WTC11 (cell line): Measurements from ENCODE around the gene DUSP21. TPM values are rescaled to one million over a fixed set of nuclear protein-coding genes. Genes with fewer than 3 reads are reported as not detected.

ENCODE experiments used
- ATAC-seq: fragments of 200-7000 bp; cut with Tn5 transposase; 2 replicates; pipeline ENCODE4 v1.10.0; 2021; ENCODE audit warnings: mild to moderate bottlenecking, moderate library complexity
- CTCF ChIA-PET: fragments of 300-600 bp; sonication (Branson Sonifier 250); formaldehyde crosslinking; loops from one replicate; lab custom pipeline; 2021; ENCODE audit warnings: antibody characterized with exemption; lab: Charles Lee
- POLR2A ChIA-PET: fragments of 350-600 bp; sonication (Branson Sonifier 250); formaldehyde crosslinking; loops from one replicate; lab custom pipeline; 2021; ENCODE audit warnings: antibody characterized with exemption; lab: Charles Lee
- DNase-seq: peaks from one replicate; pipeline ENCODE4 v3.0.0; 2021; ENCODE audit warnings: low spot score
- H3K27ac Mint-ChIP-seq: 2 replicates; pipeline ENCODE4 v1.8.0; 2021; ENCODE audit warnings: mixed read lengths
- H3K27me3 Mint-ChIP-seq: 2 replicates; pipeline ENCODE4 v1.8.0; 2021; ENCODE audit warnings: low read depth, mild to moderate bottlenecking, moderate library complexity, mixed read lengths
- H3K36me3 Mint-ChIP-seq: 2 replicates; pipeline ENCODE4 v1.8.0; 2021; ENCODE audit warnings: mixed read lengths
- H3K4me1 Mint-ChIP-seq: 2 replicates; pipeline ENCODE4 v1.8.0; 2022; ENCODE audit warnings: mixed read lengths
- H3K4me3 Mint-ChIP-seq: 2 replicates; pipeline ENCODE4 v1.8.0; 2021; ENCODE audit warnings: mild to moderate bottlenecking, moderate library complexity, mixed read lengths
- H3K9me3 Mint-ChIP-seq: 2 replicates; pipeline ENCODE4 v1.8.0; 2021; ENCODE audit warnings: mixed read lengths
- FOXK1 ChIP-seq: sonication (generic); formaldehyde crosslinking; IDR thresholded peaks from 2 replicates; pipeline ENCODE4 v1.8.0; 2022; ENCODE audit warnings: mild to moderate bottlenecking, moderate library complexity, missing genetic modification reagents
- GTF2I ChIP-seq: fragments of 250-450 bp; sonication (Bioruptor Pico); conservative IDR thresholded peaks from 2 replicates; pipeline ENCODE4 v1.4.0; 2021; ENCODE audit warnings: mild to moderate bottlenecking
- KAT7 ChIP-seq: sonication (generic); formaldehyde crosslinking; IDR thresholded peaks from 2 replicates; pipeline ENCODE4 v1.8.1; 2023; ENCODE audit warnings: missing genetic modification reagents, mild to moderate bottlenecking, borderline replicate concordance
- NFATC4 ChIP-seq: fragments of 250-450 bp; sonication (Bioruptor Pico); IDR thresholded peaks from 2 replicates; pipeline ENCODE4 v1.9.0; 2021; ENCODE audit warnings: mild to moderate bottlenecking
- NR2C2 ChIP-seq: sonication (generic); formaldehyde crosslinking; IDR thresholded peaks from 2 replicates; pipeline ENCODE4 v1.8.0; 2022; ENCODE audit warnings: mild to moderate bottlenecking, missing genetic modification reagents
- NR3C1 ChIP-seq: sonication (generic); formaldehyde crosslinking; conservative IDR thresholded peaks from 2 replicates; pipeline ENCODE4 v1.8.1; 2023; ENCODE audit warnings: low read depth, mild to moderate bottlenecking, missing genetic modification reagents
- PRRX2 ChIP-seq: fragments of 250-450 bp; sonication (Bioruptor Pico); IDR thresholded peaks from 2 replicates; pipeline ENCODE4 v1.8.0; 2021; ENCODE audit warnings: mild to moderate bottlenecking
- SP1 ChIP-seq: sonication (generic); formaldehyde crosslinking; conservative IDR thresholded peaks from 2 replicates; pipeline ENCODE4 v1.8.1; 2022; ENCODE audit warnings: missing genetic modification reagents
- TEAD1 ChIP-seq: sonication (generic); formaldehyde crosslinking; IDR thresholded peaks from 2 replicates; pipeline ENCODE4 v1.8.0; 2022; ENCODE audit warnings: mild to moderate bottlenecking, missing genetic modification reagents
- ZNF121 ChIP-seq: sonication (generic); formaldehyde crosslinking; IDR thresholded peaks from 2 replicates; pipeline ENCODE4 v1.8.0; 2023; ENCODE audit warnings: missing genetic modification reagents
- ZNF317 ChIP-seq: sonication (generic); formaldehyde crosslinking; IDR thresholded peaks from 2 replicates; pipeline ENCODE4 v1.8.1; 2023; ENCODE audit warnings: low read depth, mild to moderate bottlenecking, moderate library complexity, missing genetic modification reagents, borderline replicate concordance
- total RNA-seq: library from RNA; stranded (reverse); gene quantifications from 3 replicates; pipeline ENCODE4 v1.2.3, GENCODE V29; 2021
- TF ChIP-seq, protein P1 (sequence below): fragments of 200-600 bp; IDR thresholded peaks from 2 replicates; pipeline ENCODE4 v1.8.0; 2022; ENCODE audit warnings: antibody characterized with exemption
- TF ChIP-seq, protein P2 (sequence below): fragments of 250-450 bp; sonication (Bioruptor Pico); conservative IDR thresholded peaks from 2 replicates; pipeline ENCODE4 v1.9.0; 2021; ENCODE audit warnings: mild to moderate bottlenecking
- TF ChIP-seq, protein P3 (sequence below): sonication (generic); formaldehyde crosslinking; conservative IDR thresholded peaks from 2 replicates; pipeline ENCODE4 v1.8.1; 2022; ENCODE audit warnings: mild to moderate bottlenecking, missing genetic modification reagents
- TF ChIP-seq, protein P4 (sequence below): fragments of 250-450 bp; sonication (Bioruptor Pico); IDR thresholded peaks from 2 replicates; pipeline ENCODE4 v2.1.2; 2022; ENCODE audit warnings: mild to moderate bottlenecking, moderate library complexity
- TF ChIP-seq, protein P5 (sequence below): sonication (generic); formaldehyde crosslinking; IDR thresholded peaks from 2 replicates; pipeline ENCODE4 v1.8.0; 2022; ENCODE audit warnings: mild to moderate bottlenecking, missing genetic modification reagents
- TF ChIP-seq, protein P6 (sequence below): sonication (generic); formaldehyde crosslinking; IDR thresholded peaks from 2 replicates; pipeline ENCODE4 v1.8.0; 2022; ENCODE audit warnings: mild to moderate bottlenecking, missing genetic modification reagents
- TF ChIP-seq, protein P7 (sequence below): sonication (generic); formaldehyde crosslinking; IDR thresholded peaks from 2 replicates; pipeline ENCODE4 v1.8.1; 2022; ENCODE audit warnings: mild to moderate bottlenecking, moderate library complexity, missing genetic modification reagents
- TF ChIP-seq, protein P8 (sequence below): sonication (generic); formaldehyde crosslinking; IDR thresholded peaks from 2 replicates; pipeline ENCODE4 v1.8.0; 2022; ENCODE audit warnings: mild to moderate bottlenecking, missing genetic modification reagents

The DUSP21 gene
- total RNA-seq, 1 experiment from 2014 or later, result not detected

DNA sequence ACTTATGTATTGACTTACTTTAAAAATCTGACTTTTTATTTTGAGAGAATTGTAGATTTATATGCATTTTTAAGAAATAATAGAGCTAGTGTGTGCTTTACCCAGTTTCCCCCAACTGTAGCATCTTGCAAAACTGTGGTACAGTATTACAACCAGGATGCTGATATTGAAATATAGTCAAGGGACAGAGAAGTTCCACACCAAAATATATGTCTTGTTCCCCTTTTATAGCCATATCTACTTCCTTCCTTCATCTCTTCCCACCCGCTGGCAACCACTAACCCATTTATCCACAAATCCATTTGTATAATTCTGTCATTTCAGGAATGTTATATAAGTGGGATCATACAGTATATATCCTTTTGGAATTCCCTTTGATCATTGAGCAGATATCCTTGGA, 46.0 kb downstream of the DUSP21 start:
- no peaks in the 10 kb centered on the region for H3K27me3 Mint-ChIP-seq
- no peak overlapping the region for H3K4me3 Mint-ChIP-seq
- no peaks in the 10 kb centered on the region for H3K36me3 Mint-ChIP-seq
- ChIA-PET POLR2A (interaction anchor here (0.7 kb wide), 1 partner anchor 9 kb away, joined by 4 read pairs; no protein-coding TSS in a partner anchor), CTCF (no interaction called here)
- H3K27ac Mint-ChIP-seq, result peak overlapping the region; percentile 79
- H3K9me3 Mint-ChIP-seq, result no peaks in the 10 kb centered on the region
- ATAC-seq (no peak), DNase-seq (no peak)
- H3K4me1 Mint-ChIP-seq, result peaks cover 21% of the 10 kb centered on the region
- TF ChIP-seq, protein P1, sequence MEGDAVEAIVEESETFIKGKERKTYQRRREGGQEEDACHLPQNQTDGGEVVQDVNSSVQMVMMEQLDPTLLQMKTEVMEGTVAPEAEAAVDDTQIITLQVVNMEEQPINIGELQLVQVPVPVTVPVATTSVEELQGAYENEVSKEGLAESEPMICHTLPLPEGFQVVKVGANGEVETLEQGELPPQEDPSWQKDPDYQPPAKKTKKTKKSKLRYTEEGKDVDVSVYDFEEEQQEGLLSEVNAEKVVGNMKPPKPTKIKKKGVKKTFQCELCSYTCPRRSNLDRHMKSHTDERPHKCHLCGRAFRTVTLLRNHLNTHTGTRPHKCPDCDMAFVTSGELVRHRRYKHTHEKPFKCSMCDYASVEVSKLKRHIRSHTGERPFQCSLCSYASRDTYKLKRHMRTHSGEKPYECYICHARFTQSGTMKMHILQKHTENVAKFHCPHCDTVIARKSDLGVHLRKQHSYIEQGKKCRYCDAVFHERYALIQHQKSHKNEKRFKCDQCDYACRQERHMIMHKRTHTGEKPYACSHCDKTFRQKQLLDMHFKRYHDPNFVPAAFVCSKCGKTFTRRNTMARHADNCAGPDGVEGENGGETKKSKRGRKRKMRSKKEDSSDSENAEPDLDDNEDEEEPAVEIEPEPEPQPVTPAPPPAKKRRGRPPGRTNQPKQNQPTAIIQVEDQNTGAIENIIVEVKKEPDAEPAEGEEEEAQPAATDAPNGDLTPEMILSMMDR, result no peak
- no peak for TF ChIP-seq PRRX2 (CRISPR knock-in tag)
- no peak for TF ChIP-seq ZNF121 (CRISPR knock-in tag)
- TF ChIP-seq, protein P2, sequence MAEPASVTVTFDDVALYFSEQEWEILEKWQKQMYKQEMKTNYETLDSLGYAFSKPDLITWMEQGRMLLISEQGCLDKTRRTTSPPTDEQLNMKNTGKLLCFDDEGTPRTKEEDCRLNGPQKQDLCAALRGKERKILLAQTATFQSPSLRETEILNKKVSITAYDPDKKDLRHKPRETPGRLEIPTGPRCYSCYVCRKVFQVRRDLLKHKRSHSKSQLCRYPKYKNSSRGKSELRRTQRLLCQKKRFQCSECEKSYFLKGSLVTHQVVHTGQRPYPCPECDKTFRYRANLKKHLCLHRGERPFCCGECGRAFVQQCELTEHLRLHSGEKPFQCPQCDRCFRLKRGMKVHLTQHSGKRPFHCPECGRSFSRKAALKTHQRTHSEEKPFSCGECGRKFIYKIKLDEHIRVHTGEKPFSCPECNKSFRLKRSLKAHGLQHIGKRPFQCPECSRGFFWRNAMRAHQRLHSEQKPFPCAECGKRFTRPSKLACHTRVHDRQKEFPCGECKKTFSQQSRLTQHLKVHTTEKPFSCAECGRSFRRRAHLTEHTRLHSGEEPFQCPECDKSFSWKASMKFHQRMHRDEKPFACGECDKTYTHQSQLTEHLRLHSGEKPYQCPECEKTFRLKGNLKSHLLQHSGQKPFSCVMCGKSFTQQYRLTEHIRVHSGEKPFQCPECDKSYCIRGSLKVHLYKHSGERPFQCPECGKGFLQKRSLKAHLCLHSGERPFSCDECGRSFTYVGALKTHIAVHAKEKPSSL (CRISPR knock-in tag), result no peak
- no peak for TF ChIP-seq GTF2I (CRISPR knock-in tag)
- TF ChIP-seq NR2C2 (CRISPR knock-in tag), result no peak
- TF ChIP-seq SP1, result no peak
- TF ChIP-seq ZNF317 (CRISPR knock-in tag), result no peak
- TF ChIP-seq, protein P3, sequence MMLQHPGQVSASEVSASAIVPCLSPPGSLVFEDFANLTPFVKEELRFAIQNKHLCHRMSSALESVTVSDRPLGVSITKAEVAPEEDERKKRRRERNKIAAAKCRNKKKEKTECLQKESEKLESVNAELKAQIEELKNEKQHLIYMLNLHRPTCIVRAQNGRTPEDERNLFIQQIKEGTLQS (CRISPR knock-in tag), result no peak
- TF ChIP-seq, protein P4, sequence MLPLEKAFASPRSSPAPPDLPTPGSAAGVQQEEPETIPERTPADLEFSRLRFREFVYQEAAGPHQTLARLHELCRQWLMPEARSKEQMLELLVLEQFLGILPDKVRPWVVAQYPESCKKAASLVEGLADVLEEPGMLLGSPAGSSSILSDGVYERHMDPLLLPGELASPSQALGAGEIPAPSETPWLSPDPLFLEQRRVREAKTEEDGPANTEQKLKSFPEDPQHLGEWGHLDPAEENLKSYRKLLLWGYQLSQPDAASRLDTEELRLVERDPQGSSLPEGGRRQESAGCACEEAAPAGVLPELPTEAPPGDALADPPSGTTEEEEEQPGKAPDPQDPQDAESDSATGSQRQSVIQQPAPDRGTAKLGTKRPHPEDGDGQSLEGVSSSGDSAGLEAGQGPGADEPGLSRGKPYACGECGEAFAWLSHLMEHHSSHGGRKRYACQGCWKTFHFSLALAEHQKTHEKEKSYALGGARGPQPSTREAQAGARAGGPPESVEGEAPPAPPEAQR (CRISPR knock-in tag), result no peak
- TF ChIP-seq NR3C1, result no peak
- TF ChIP-seq TEAD1 (CRISPR knock-in tag), result no peak
- TF ChIP-seq, protein P5, sequence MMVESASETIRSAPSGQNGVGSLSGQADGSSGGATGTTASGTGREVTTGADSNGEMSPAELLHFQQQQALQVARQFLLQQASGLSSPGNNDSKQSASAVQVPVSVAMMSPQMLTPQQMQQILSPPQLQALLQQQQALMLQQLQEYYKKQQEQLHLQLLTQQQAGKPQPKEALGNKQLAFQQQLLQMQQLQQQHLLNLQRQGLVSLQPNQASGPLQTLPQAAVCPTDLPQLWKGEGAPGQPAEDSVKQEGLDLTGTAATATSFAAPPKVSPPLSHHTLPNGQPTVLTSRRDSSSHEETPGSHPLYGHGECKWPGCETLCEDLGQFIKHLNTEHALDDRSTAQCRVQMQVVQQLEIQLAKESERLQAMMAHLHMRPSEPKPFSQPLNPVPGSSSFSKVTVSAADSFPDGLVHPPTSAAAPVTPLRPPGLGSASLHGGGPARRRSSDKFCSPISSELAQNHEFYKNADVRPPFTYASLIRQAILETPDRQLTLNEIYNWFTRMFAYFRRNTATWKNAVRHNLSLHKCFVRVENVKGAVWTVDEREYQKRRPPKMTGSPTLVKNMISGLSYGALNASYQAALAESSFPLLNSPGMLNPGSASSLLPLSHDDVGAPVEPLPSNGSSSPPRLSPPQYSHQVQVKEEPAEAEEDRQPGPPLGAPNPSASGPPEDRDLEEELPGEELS (CRISPR knock-in tag), result no peak
- TF ChIP-seq, protein P6, sequence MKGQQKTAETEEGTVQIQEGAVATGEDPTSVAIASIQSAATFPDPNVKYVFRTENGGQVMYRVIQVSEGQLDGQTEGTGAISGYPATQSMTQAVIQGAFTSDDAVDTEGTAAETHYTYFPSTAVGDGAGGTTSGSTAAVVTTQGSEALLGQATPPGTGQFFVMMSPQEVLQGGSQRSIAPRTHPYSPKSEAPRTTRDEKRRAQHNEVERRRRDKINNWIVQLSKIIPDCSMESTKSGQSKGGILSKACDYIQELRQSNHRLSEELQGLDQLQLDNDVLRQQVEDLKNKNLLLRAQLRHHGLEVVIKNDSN, result no peak
- TF ChIP-seq KAT7 (CRISPR knock-in tag), result no peak
- TF ChIP-seq, protein P7, sequence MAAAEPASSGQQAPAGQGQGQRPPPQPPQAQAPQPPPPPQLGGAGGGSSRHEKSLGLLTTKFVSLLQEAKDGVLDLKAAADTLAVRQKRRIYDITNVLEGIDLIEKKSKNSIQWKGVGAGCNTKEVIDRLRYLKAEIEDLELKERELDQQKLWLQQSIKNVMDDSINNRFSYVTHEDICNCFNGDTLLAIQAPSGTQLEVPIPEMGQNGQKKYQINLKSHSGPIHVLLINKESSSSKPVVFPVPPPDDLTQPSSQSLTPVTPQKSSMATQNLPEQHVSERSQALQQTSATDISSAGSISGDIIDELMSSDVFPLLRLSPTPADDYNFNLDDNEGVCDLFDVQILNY (CRISPR knock-in tag), result no peak
- TF ChIP-seq NFATC4, result no peak
- TF ChIP-seq FOXK1 (CRISPR knock-in tag), result no peak
- TF ChIP-seq, protein P8, sequence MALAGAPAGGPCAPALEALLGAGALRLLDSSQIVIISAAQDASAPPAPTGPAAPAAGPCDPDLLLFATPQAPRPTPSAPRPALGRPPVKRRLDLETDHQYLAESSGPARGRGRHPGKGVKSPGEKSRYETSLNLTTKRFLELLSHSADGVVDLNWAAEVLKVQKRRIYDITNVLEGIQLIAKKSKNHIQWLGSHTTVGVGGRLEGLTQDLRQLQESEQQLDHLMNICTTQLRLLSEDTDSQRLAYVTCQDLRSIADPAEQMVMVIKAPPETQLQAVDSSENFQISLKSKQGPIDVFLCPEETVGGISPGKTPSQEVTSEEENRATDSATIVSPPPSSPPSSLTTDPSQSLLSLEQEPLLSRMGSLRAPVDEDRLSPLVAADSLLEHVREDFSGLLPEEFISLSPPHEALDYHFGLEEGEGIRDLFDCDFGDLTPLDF, result no peak
